Measurements from ENCODE around the gene SLC50A1.

The SLC50A1 gene

GRCh38 chr1:155175927-155176371, 40.3 kb downstream of the SLC50A1 start (continued):
- no peak for TF ChIP-seq SALL2 (tag by site-specific recombination; IDR thresholded peaks at IDR 0.05; ENCODE audit: borderline replicate concordance)
- TF ChIP-seq ZNF223 (tag by site-specific recombination; IDR thresholded peaks at IDR 0.05), result no peak
- 0 out of 2 replicates have a peak, but pooled peaks have one; percentile 18 for TF ChIP-seq ZNF600 (tag by site-specific recombination; IDR thresholded peaks at IDR 0.05)
- no peak for TF ChIP-seq ZNF707 (tag by site-specific recombination; IDR thresholded peaks at IDR 0.05)
- no peak for TF ChIP-seq ZEB2 (tag by site-specific recombination; IDR thresholded peaks at IDR 0.05)
- TF ChIP-seq SP2 (tag by site-specific recombination; IDR thresholded peaks at IDR 0.05), result no peak
- TF ChIP-seq ZNF658 (tag by site-specific recombination; IDR thresholded peaks at IDR 0.05), result no peak
- TF ChIP-seq ZBTB8A (tag by site-specific recombination; IDR thresholded peaks at IDR 0.05), result no peak
- no peak for TF ChIP-seq ZXDB (tag by site-specific recombination; IDR thresholded peaks at IDR 0.05)
- TF ChIP-seq, protein P1, sequence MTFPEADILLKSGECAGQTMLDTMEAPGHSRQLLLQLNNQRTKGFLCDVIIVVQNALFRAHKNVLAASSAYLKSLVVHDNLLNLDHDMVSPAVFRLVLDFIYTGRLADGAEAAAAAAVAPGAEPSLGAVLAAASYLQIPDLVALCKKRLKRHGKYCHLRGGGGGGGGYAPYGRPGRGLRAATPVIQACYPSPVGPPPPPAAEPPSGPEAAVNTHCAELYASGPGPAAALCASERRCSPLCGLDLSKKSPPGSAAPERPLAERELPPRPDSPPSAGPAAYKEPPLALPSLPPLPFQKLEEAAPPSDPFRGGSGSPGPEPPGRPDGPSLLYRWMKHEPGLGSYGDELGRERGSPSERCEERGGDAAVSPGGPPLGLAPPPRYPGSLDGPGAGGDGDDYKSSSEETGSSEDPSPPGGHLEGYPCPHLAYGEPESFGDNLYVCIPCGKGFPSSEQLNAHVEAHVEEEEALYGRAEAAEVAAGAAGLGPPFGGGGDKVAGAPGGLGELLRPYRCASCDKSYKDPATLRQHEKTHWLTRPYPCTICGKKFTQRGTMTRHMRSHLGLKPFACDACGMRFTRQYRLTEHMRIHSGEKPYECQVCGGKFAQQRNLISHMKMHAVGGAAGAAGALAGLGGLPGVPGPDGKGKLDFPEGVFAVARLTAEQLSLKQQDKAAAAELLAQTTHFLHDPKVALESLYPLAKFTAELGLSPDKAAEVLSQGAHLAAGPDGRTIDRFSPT (tag by site-specific recombination; IDR thresholded peaks at IDR 0.05), result peak; percentile 15; the same call in 1 of the 2 replicates
- no peak for TF ChIP-seq ZNF157 (tag by site-specific recombination; IDR thresholded peaks at IDR 0.05)
- TF ChIP-seq, protein P2, sequence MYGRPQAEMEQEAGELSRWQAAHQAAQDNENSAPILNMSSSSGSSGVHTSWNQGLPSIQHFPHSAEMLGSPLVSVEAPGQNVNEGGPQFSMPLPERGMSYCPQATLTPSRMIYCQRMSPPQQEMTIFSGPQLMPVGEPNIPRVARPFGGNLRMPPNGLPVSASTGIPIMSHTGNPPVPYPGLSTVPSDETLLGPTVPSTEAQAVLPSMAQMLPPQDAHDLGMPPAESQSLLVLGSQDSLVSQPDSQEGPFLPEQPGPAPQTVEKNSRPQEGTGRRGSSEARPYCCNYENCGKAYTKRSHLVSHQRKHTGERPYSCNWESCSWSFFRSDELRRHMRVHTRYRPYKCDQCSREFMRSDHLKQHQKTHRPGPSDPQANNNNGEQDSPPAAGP (tag by site-specific recombination; IDR thresholded peaks at IDR 0.05), result no peak
- TF ChIP-seq GLIS2 (tag by site-specific recombination; IDR thresholded peaks at IDR 0.05), result 0 out of 2 replicates have a peak, but pooled peaks have one; percentile 23
- no peak for TF ChIP-seq YY2 (tag by site-specific recombination; IDR thresholded peaks at IDR 0.05)

- CTCF ChIA-PET, result interaction anchor here (0.7 to 4.3 kb wide), 7 partner anchors 17 to 1827 kb away, joined by 3 to 49 read pairs (median 4); partner anchors contain the start of gene THBS3
- Histone ChIP-seq H3K4me1 (ENCODE audit: control insufficient read depth, insufficient read depth, low read length) (no peaks in the 10 kb centered on the region), H3K9me3 (ENCODE audit: control insufficient read depth, insufficient read depth, low read depth, low read length) (no peaks in the 10 kb centered on the region), H3K4me3 (ENCODE audit: low read depth, low read length) (no peak overlapping the region), H3K27ac (ENCODE audit: extremely low read depth, low read depth, low read length) (no peak overlapping the region), H3K36me3 (ENCODE audit: control insufficient read depth in 2 of 2, insufficient read depth in 1 of 2, low read length in 2 of 2) (peaks cover 2 to 3% of the 10 kb centered on the region in 2 experiments; a peak in 2 of 3 replicates)
- POLR2A ChIA-PET, result interaction anchor here (1.0 to 1.6 kb wide), 4 partner anchors 17 to 146 kb away, joined by 3 to 11 read pairs (median 4); no protein-coding TSS in a partner anchor
- 0 out of 2 replicates have a peak, but pooled peaks have one; percentile 27 for TF ChIP-seq ZNF2 (tag by site-specific recombination; IDR thresholded peaks at IDR 0.05)
- TF ChIP-seq ZNF133 (tag by site-specific recombination; IDR thresholded peaks at IDR 0.05), result 0 out of 2 replicates have a peak, but pooled peaks have one; percentile 19
- no peak for TF ChIP-seq ZNF324 (tag by site-specific recombination; IDR thresholded peaks at IDR 0.05)
- TF ChIP-seq RBAK (tag by site-specific recombination; IDR thresholded peaks at IDR 0.05), result no peak
- TF ChIP-seq SCRT2 (tag by site-specific recombination; IDR thresholded peaks at IDR 0.05), result no peak
- no peak for TF ChIP-seq ZNF677 (tag by site-specific recombination; IDR thresholded peaks at IDR 0.05)
- TF ChIP-seq, protein P1 (tag by site-specific recombination; IDR thresholded peaks at IDR 0.05), result peak; percentile 92
- no peak for TF ChIP-seq ZNF654 (tag by site-specific recombination; IDR thresholded peaks at IDR 0.05; ENCODE audit: low read depth)
- no peak for TF ChIP-seq INSM2 (tag by site-specific recombination; IDR thresholded peaks at IDR 0.05)
- peak; percentile 85 for TF ChIP-seq ZNF664 (tag by site-specific recombination; IDR thresholded peaks at IDR 0.05)
- peak; percentile 90 for TF ChIP-seq CTCF (tag by site-specific recombination; IDR thresholded peaks at IDR 0.05)
- TF ChIP-seq ZNF341 (tag by site-specific recombination; IDR thresholded peaks at IDR 0.05; ENCODE audit: low read depth), result peak; percentile 59
Measured at GRCh38 chr1:155176544-155177071, 41.0 kb downstream of the SLC50A1 start.

Data from HEK293 (cell line).